HepG2 (cell line): ENCODE measurements around the gene BCAP29. TPM values are rescaled to one million over a fixed set of nuclear protein-coding genes. Genes with fewer than 3 reads are reported as not detected.

Source experiments
- DPF2 ChIP-seq: sonication (generic); formaldehyde crosslinking; IDR thresholded peaks from 2 replicates; pipeline ENCODE4 v1.4.0; 2020; ENCODE audit warnings: mild to moderate bottlenecking, low read depth, missing genetic modification reagents, borderline replicate concordance
- FUBP1 ChIP-seq: sonication (generic); formaldehyde crosslinking; IDR thresholded peaks from 2 replicates; pipeline ENCODE4 v1.5.1; 2020; ENCODE audit warnings: missing genetic modification reagents, mild to moderate bottlenecking, borderline replicate concordance
- GLMP ChIP-seq: sonication (generic); formaldehyde crosslinking; IDR thresholded peaks from 2 replicates; pipeline ENCODE4 v1.9.0; 2021; ENCODE audit warnings: missing genetic modification reagents, mild to moderate bottlenecking, borderline replicate concordance
- GPN1 ChIP-seq: sonication (generic); formaldehyde crosslinking; IDR thresholded peaks from 2 replicates; pipeline ENCODE4 v1.5.1; 2020; ENCODE audit warnings: missing genetic modification reagents, borderline replicate concordance
- HDAC1 ChIP-seq: sonication (generic); formaldehyde crosslinking; IDR thresholded peaks from 2 replicates; pipeline ENCODE4 v1.5.1; 2020; ENCODE audit warnings: mild to moderate bottlenecking, missing genetic modification reagents
- NR2F2 ChIP-seq: IDR thresholded peaks from 2 replicates; pipeline ENCODE4 v1.6.1; 2012; ENCODE audit warnings: low read depth, inconsistent platforms, borderline replicate concordance
- RBAK ChIP-seq: sonication (generic); formaldehyde crosslinking; IDR thresholded peaks from 2 replicates; pipeline ENCODE4 v1.5.1; 2020; ENCODE audit warnings: mild to moderate bottlenecking, missing genetic modification reagents
- U2AF2 ChIP-seq: fragments of 200-400 bp; formaldehyde crosslinking; IDR thresholded peaks from 2 replicates; pipeline ENCODE4 v1.6.1; 2017; ENCODE audit warnings: low read depth, mild to moderate bottlenecking, low read length
- ZBTB40 ChIP-seq, 2 experiments: fragments of 450-650 bp in 1 of 2; sonication (generic) in 1 of 2; formaldehyde crosslinking in 1 of 2; IDR thresholded peaks; 2 replicates each; pipeline versions ENCODE4 v1.6.1 to v1.8.0; 2016 to 2022; ENCODE audit warnings: antibody characterized with exemption in 1 of 2, mild to moderate bottlenecking in 1 of 2, missing genetic modification reagents in 1 of 2
- ZNF224 ChIP-seq: sonication (generic); formaldehyde crosslinking; IDR thresholded peaks from 2 replicates; pipeline ENCODE4 v1.5.0; 2020; ENCODE audit warnings: mild to moderate bottlenecking, missing genetic modification reagents
- ZNF232 ChIP-seq: sonication (generic); formaldehyde crosslinking; IDR thresholded peaks from 2 replicates; pipeline ENCODE4 v1.4.0; 2020; ENCODE audit warnings: missing genetic modification reagents, borderline replicate concordance
- ZNF768 ChIP-seq: sonication (generic); formaldehyde crosslinking; IDR thresholded peaks from 2 replicates; pipeline ENCODE4 v1.4.0; 2020; ENCODE audit warnings: missing genetic modification reagents
- ZNF879 ChIP-seq: sonication (generic); formaldehyde crosslinking; IDR thresholded peaks from 2 replicates; pipeline ENCODE4 v1.8.1; 2023; ENCODE audit warnings: missing genetic modification reagents
- polyA plus RNA-seq, 8 experiments: library from polyadenylated mRNA; depleted of rRNA in 3 of 8; stranded (reverse) in 7 of 8; unstranded in 1 of 8; fragments of >200 nt; fragmentation: Illumina TruSeq in 4 of 8; extraction: Trizol in 4 of 8; gene quantifications; 2 replicates each; pipeline versions ENCODE4 v1.2.1 to v1.2.3, GENCODE V29; 2011 to 2016; ENCODE audit warnings: low read depth in 4 of 8, missing spikeins in 1 of 8, mixed read lengths in 1 of 8; ENCODE audit not compliant: insufficient read depth in 1 of 8
- total RNA-seq, 5 experiments: library from RNA; depleted of rRNA; stranded (reverse); fragments of >200 nt; fragmentation: Illumina TruSeq; extraction: Trizol; gene quantifications; 2 replicates each; pipeline ENCODE4 v1.2.3, GENCODE V29; 2016; ENCODE audit warnings: low read depth in 1 of 5

Gene BCAP29
- total and polyA plus RNA-seq, 2 of the 13 experiments (the other 11 are each of a cell fraction or from before 2014, with no cell fraction given): 15.3 to 35.6 TPM

GRCh38 chr7:107563775-107564552, 16.1 kb upstream of the BCAP29 start, which contains the start of the genes COG5 and DUS4L (continued):
- TF ChIP-seq GLMP (CRISPR knock-in tag) (no peak), ZNF224 (CRISPR knock-in tag) (no peak), NR2F2 (no peak), ZNF232 (CRISPR knock-in tag) (no peak), GPN1 (CRISPR knock-in tag) (0 out of 2 replicates have a peak, but pooled peaks have one; percentile 23), DPF2 (no peak), ZNF768 (CRISPR knock-in tag) (peak; percentile 49; the same call in 1 of the 2 replicates), ZBTB40 (IDR thresholded peaks at IDR 0.05) (no peak), ZBTB40 (CRISPR knock-in tag; IDR thresholded peaks at IDR 0.05) (peak; percentile 19; the same call in 1 of the 2 replicates), RBAK (CRISPR knock-in tag) (no peak), ZNF879 (CRISPR knock-in tag) (no peak; the same call in 1 of the 2 replicates), FUBP1 (CRISPR knock-in tag) (no peak), HDAC1 (peak; percentile 97), U2AF2 (no peak)
